ENCODE measurements around the gene KCNK15. TPM values are rescaled to one million over a fixed set of nuclear protein-coding genes. Genes with fewer than 3 reads are reported as not detected.

The KCNK15 gene
- total and polyA plus RNA-seq, 10 donors: 0.06 to 0.92 (median 0.26) TPM; not detected in 3

GRCh38 chr20:44765091-44765490 is 19.4 kb downstream of the KCNK15 start:
- TF ChIP-seq POLR2AphosphoS5 (IDR thresholded peaks at IDR 0.05): no peak
- TF ChIP-seq, protein P1, sequence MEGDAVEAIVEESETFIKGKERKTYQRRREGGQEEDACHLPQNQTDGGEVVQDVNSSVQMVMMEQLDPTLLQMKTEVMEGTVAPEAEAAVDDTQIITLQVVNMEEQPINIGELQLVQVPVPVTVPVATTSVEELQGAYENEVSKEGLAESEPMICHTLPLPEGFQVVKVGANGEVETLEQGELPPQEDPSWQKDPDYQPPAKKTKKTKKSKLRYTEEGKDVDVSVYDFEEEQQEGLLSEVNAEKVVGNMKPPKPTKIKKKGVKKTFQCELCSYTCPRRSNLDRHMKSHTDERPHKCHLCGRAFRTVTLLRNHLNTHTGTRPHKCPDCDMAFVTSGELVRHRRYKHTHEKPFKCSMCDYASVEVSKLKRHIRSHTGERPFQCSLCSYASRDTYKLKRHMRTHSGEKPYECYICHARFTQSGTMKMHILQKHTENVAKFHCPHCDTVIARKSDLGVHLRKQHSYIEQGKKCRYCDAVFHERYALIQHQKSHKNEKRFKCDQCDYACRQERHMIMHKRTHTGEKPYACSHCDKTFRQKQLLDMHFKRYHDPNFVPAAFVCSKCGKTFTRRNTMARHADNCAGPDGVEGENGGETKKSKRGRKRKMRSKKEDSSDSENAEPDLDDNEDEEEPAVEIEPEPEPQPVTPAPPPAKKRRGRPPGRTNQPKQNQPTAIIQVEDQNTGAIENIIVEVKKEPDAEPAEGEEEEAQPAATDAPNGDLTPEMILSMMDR (IDR thresholded peaks at IDR 0.05 in 8 of 11, conservative IDR thresholded peaks at IDR 0.05 in 3 of 11): no peak
- DNase-seq: peak; percentile 22
- WGBS, 5 donors: 53 to 64% (median 56%) methylated on average over 4 of the region's 4 CpGs
- no peak overlapping the region for H3K27ac ChIP-seq
- peaks cover 0 to 38% (median 0%) of the 10 kb centered on the region in 7 donors for H3K27me3 ChIP-seq (replicated peaks in 1 of 7)
- no peaks in the 10 kb centered on the region for H3K9me3 ChIP-seq
- H3K36me3 ChIP-seq: no peaks in the 10 kb centered on the region
- no peaks in the 10 kb centered on the region for H3K4me1 ChIP-seq
- no peak overlapping the region for H3K4me3 ChIP-seq
- intact Hi-C loops (cut with DNase I; ENCODE audit: low total_unique reads): no loop called here

GRCh38 chr20:44765701-44766347 is 20.2 kb downstream of the KCNK15 start:
- 60 to 78% (median 71%) methylated on average over 7 of the region's 7 CpGs for WGBS, 5 donors
- Histone ChIP-seq H3K4me1 (no peaks in the 10 kb centered on the region), H3K27ac (no peak overlapping the region), H3K9me3 (no peaks in the 10 kb centered on the region), H3K4me3 (no peak overlapping the region), H3K36me3 (no peaks in the 10 kb centered on the region), H3K27me3 (replicated peaks in 1 of 7) (peaks cover 0 to 43% (median 0%) of the 10 kb centered on the region in 7 donors)
- TF ChIP-seq POLR2AphosphoS5 (IDR thresholded peaks at IDR 0.05) (no peak), POLR2A (IDR thresholded peaks at IDR 0.05) (no peak)
- TF ChIP-seq, protein P1 (IDR thresholded peaks at IDR 0.05 in 8 of 11, conservative IDR thresholded peaks at IDR 0.05 in 3 of 11): no peak
- intact Hi-C loops (cut with DNase I; ENCODE audit: low total_unique reads): no loop called here
- peak; percentile 63 for DNase-seq

DNA sequence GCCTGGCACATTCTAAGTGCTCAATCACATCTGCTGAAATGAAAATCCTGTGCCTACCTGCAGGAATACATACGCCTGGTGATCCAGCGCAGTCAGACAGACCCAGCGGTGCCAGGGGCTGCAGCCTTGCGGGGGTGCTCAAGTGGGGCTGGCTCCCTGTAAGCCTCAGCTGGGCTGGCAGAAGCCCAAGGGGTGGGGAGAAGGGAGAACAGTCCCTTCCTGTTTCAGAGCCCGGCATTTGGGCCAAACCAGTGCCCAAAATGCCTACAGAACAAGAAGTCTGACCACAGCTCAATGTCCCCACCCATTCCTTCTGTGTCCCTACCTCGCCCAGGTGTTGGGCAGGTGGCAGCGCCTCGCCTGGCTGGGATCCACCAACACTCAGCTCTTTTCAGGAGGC is 22.6 kb downstream of the KCNK15 start:
- no peaks in the 10 kb centered on the region for H3K4me1 ChIP-seq
- H3K27ac ChIP-seq: no peak overlapping the region
- no peak overlapping the region for H3K4me3 ChIP-seq
- 74 to 84% (median 79%) methylated on average over 5 to 8 of the region's 8 CpGs for WGBS, 5 donors
- intact Hi-C loops (cut with DNase I; ENCODE audit: low total_unique reads): no loop called here
- peaks cover 0 to 67% (median 6%) of the 10 kb centered on the region in 7 donors for H3K27me3 ChIP-seq (replicated peaks in 1 of 7)
- DNase-seq: peak; percentile 22
- TF ChIP-seq POLR2A (IDR thresholded peaks at IDR 0.05) (no peak), POLR2AphosphoS5 (IDR thresholded peaks at IDR 0.05) (no peak)
- TF ChIP-seq, protein P1 (IDR thresholded peaks at IDR 0.05 in 8 of 11, conservative IDR thresholded peaks at IDR 0.05 in 3 of 11): no peak
- no peaks in the 10 kb centered on the region for H3K36me3 ChIP-seq
- no peaks in the 10 kb centered on the region for H3K9me3 ChIP-seq

GRCh38 chr20:44768854-44769480 is 23.3 kb downstream of the KCNK15 start:
- 38 to 49% (median 46%) methylated on average over 5 of the region's 5 CpGs for WGBS, 5 donors
- Histone ChIP-seq H3K4me1 (no peaks in the 10 kb centered on the region), H3K27ac (peak overlapping the region in 1 of 8 donors; percentile 6)

More at GRCh38 chr20:44768854-44769480, 23.3 kb downstream of the KCNK15 start:
- Histone ChIP-seq H3K4me3 (no peak overlapping the region), H3K9me3 (no peaks in the 10 kb centered on the region), H3K27me3 (replicated peaks in 1 of 7) (peaks cover 0 to 74% (median 6%) of the 10 kb centered on the region in 7 donors), H3K36me3 (no peaks in the 10 kb centered on the region)
- DNase-seq: no peak
- intact Hi-C loops (cut with DNase I; ENCODE audit: low total_unique reads): no loop called here
- TF ChIP-seq POLR2AphosphoS5 (IDR thresholded peaks at IDR 0.05) (no peak), POLR2A (IDR thresholded peaks at IDR 0.05) (no peak)
- TF ChIP-seq, protein P1 (IDR thresholded peaks at IDR 0.05 in 8 of 11, conservative IDR thresholded peaks at IDR 0.05 in 3 of 11): no peak
